ENCODE results near the gene CCDC12. TPM values are rescaled to one million over a fixed set of nuclear protein-coding genes. Genes with fewer than 3 reads are reported as not detected.

CCDC12 gene
- total and polyA plus RNA-seq, 2 of the 13 experiments (the other 11 are each of a cell fraction or from before 2014, with no cell fraction given) = 30.1 to 49.5 TPM

DNA sequence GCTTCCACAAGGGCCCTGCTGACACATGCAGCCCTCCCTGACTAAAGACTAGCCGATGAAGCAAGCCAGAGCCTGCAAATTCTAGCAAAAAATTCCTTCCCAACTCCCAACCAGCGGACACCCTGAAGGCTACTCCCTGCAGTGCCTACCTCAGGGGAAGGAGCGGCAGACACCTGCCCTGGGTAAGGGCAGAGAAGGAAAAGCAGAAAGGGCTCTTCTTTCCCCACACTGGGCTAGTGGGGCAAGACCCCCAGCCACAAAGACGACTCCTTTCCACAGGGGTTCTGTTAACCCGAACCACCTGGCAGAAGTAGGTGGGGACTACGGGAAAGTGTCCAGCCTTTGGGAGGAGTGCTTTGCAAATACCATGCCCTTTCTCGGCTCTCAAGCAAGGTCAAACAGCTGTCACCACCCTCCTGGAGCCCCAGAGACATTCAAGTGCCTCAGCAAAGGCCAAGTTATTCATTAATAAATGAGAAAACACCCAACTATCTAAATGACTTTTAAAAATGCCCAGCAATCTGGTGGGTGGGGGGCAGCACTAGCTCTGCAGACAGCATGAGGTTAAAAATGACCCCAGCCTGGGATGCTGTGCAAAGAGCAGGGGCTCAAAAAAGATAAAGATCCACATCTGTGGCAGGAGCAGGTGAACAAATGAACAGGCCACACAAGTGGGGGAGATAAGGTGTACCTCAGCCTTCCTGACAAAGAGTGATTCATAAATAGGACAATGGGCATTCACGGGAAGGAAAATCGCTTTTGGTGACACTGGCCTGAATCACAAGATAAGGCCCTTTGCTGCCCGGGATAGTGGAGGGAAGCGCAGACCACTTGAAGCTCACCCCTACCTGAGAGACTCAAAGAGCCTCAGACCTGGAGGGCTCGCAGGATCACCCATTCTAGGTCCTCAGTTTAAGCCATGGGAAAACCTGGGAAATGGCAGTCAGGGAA lies 33.0 kb downstream of the CCDC12 start (continued):
- TF ChIP-seq AKNA (CRISPR knock-in tag; IDR thresholded peaks at IDR 0.05; ENCODE audit: borderline replicate concordance) (no peak), TP53 (CRISPR knock-in tag; conservative IDR thresholded peaks at IDR 0.05) (no peak), PATZ1 (CRISPR knock-in tag; IDR thresholded peaks at IDR 0.05) (peak; percentile 85), REXO4 (CRISPR knock-in tag; IDR thresholded peaks at IDR 0.05; ENCODE audit: borderline replicate concordance) (no peak), TCF7 (IDR thresholded peaks at IDR 0.05; ENCODE audit: low read depth) (peak; percentile 51), ZNF446 (CRISPR knock-in tag; IDR thresholded peaks at IDR 0.05) (no peak), PHF21A (CRISPR knock-in tag; IDR thresholded peaks at IDR 0.05) (peak; percentile 86), ASH2L (IDR thresholded peaks at IDR 0.05; ENCODE audit: insufficient read length, low read depth, low read length) (peak; percentile 54), EZH2 (conservative IDR thresholded peaks at IDR 0.05; ENCODE audit: low read depth, low read length) (no peak), NR2F6 (IDR thresholded peaks at IDR 0.05) (peak; percentile 81), NR2F6 (CRISPR knock-in tag; IDR thresholded peaks at IDR 0.05) (peak; percentile 70; the same call in 1 of the 2 replicates), FOSL2 (CRISPR knock-in tag; IDR thresholded peaks at IDR 0.05) (peak; percentile 87), DNMT1 (CRISPR knock-in tag; IDR thresholded peaks at IDR 0.05) (no peak), TBX2 (CRISPR knock-in tag; IDR thresholded peaks at IDR 0.05; ENCODE audit: borderline replicate concordance) (peak; percentile 87), ZNF513 (CRISPR knock-in tag; conservative IDR thresholded peaks at IDR 0.05) (no peak), SOX6 (IDR thresholded peaks at IDR 0.05) (no peak), SOX6 (CRISPR knock-in tag; IDR thresholded peaks at IDR 0.05) (peak; percentile 98), ZBTB7A (CRISPR knock-in tag; IDR thresholded peaks at IDR 0.05) (peak; percentile 67), ZFP82 (CRISPR knock-in tag; IDR thresholded peaks at IDR 0.05; ENCODE audit: borderline replicate concordance) (no peak)
- TF ChIP-seq, protein P1, sequence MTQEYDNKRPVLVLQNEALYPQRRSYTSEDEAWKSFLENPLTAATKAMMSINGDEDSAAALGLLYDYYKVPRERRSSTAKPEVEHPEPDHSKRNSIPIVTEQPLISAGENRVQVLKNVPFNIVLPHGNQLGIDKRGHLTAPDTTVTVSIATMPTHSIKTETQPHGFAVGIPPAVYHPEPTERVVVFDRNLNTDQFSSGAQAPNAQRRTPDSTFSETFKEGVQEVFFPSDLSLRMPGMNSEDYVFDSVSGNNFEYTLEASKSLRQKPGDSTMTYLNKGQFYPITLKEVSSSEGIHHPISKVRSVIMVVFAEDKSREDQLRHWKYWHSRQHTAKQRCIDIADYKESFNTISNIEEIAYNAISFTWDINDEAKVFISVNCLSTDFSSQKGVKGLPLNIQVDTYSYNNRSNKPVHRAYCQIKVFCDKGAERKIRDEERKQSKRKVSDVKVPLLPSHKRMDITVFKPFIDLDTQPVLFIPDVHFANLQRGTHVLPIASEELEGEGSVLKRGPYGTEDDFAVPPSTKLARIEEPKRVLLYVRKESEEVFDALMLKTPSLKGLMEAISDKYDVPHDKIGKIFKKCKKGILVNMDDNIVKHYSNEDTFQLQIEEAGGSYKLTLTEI (CRISPR knock-in tag; conservative IDR thresholded peaks at IDR 0.05) = no peak
